SKM-1 treated with dmso at 0.1 percent for 144 hours (cell line): ENCODE data around the gene KCND3.

Source experiments
- DNase-seq: peaks from one replicate; lab custom pipeline; 2025; ENCODE audit not compliant: unreplicated experiment; lab: John Stamatoyannopoulos, UW

Gene KCND3

DNA sequence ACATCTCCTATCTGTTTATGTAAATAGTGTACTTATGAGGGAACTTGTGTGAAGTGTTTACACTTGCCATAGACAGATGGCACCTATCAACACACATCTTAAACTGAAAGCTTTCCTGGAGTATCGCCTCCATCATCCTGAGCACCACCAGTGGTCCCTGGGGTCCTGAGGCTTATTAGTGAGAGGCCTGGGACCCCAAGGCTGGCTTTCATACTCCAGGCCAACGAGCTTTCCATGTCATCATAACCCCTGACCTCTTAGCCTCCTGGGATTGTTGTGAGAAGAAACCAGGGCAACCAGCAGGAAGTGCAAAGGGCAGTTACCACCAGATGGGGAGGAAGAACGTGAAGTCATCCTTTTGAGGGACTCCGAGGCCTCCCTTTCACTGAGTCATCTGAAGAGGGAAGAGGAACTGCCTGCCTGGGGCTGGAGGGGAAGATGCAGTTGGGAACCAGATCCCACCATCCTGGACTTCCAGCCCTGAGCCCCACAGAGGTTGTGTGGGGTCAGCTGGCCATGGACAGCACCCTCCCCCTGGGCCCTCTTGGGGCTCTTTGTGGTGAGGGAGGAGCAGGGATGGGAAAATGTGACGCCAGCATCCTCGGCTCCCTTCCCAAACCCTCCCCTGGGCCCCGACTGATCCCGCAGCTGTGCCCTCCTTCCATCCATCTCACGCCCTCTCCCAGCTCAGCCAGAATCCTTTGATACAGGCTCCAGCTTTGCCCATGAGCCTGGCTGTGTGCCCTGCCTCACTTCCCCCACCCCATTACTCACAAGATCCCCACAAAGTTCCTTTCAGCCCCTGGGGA lies 256.1 kb downstream of the KCND3 start:
- DNase-seq: peak; percentile 98

DNA sequence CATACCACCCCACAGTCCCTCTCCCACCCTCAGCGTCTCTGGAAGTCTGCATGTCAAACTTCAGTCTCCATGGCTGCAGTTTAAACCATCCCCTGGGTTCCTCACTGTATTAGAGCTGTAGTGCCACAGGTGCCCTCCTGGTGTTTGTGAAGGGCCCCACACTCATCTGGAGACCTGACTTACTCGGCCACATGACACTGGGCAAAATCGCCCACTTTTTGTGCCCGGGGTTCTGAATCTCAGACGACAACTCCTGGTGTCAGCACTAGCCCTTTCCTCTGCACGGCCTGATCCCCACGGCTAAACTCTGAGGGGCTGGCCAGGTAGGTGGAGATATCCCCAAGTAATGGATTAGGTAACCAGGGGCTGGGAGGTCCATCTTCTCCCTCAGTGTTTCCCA lies 256.8 kb downstream of the KCND3 start:
- DNase-seq: no peak

DNA sequence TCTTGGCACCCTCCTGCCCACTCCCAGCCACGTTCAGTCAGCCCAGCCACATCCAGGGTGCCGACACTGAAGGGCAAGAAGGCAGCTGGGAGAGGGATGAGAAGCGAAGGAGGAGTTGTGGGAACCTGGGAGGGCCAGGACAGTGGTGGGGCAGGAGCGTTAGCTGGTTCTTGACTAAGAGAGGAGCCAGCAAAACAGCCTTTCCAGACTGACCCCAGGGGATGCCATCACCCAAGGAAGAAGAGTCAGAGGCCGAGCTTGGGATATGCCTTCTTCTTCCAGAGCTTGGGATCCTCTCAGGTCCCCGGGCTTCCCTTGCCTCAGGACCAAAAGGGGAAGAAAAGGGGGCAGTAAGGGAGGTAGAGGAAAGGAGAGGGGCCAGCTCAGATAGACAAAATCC lies 257.5 kb downstream of the KCND3 start:
- DNase-seq: no peak

DNA sequence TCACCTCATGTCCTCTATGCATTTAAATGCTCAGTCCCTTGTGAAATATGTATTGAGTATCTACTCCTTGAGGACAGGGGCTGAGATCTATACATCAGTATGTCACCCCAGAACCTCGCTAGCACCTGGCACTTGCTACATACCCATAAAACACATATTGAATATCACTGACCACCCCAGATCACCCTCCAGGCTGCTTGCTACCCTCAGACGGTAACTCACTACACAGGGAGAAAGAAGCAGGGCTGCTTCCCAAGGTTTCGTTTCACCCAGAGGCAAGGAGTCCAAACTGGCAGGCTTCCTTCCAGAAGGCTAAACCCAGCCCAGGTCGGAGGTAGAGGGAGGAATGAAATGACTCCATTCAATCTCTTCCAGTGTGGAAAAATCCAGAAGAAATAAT lies 258.8 kb downstream of the KCND3 start:
- no peak for DNase-seq

DNA sequence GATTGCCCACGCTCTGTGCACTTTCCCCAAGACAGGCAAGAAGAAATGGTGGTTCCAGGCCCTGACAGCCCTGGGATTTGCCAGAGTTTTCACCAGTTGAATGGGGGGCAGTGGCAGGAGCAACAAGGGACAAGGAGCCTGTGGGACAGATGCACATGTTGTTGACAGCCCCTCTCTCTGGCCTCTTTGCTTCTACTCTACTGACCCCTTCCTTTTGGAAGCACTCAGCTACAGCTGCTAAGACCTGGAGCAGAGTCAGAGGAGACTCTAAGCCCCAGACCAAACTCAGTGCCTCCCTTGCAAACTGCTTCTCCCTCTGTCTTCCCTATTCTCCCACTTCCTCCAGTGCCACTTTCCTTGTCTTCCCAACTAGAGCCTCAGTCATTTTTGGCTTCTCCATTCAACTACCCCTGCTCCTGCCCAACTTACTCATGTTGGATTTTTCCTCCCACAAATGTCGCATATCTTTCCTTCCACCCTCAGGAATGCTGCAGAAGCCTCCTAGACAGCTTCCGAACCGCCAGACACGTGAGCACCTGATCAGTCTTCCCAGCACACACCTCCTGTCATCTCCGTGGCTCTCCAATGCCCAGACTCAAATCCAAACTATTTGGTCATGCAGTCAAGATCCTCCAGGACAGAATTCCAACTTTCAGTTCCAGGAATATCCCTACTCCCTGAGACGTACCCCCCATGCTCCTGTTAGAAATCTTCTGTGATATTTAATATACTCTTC lies 259.4 kb downstream of the KCND3 start:
- no peak for DNase-seq

DNA sequence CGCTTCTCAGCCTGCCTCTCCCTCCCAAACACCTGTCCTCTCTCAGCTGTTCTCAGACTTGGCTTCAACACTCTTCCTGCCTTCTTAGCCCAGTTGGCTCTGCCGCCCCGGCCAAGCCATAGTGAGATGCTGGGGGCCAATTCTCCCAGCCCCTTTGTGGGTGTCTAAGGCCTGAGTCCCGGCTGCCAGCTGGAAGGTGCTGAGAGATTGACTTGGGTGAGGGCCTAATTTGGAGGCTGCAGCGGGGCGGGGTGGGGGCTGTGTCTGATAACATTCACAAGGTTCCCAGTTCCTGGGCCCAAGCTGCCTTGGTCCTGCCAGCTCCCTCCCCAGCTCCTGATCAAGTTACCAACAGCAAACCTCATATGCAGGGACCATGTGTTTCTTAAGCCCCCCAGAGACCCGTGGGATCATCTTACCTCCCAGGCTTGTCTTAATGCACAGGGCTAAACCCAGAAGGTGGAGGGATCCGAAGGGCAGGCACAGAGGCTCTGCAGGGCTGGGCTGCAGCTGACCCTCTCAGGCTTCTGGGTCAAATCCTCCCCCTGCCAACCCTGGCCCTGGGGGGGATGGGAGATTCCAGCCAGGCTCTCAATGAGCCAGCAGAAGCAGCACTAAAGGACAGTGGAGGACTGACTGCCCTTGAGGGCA lies 260.1 kb downstream of the KCND3 start:
- no peak for DNase-seq

DNA sequence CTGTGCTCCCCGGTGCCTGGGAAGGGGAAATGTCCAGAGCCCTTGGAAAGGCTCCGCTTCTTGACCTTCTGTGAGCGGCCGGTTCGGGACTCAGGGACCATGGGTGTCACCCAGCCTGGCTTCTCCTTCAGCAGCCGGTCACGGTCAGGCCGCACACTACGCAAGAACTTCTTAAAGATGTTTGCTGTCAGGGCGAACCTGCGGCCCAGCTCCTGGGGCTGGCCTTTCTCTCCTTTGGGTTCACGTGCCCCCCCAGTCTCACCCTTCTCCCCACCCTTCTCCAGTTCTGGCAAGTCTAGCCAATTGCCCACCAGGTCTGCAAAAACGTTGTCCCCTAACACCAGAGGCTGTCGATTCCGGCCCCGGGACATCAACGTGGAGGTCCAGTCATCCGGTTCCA lies 262.4 kb downstream of the KCND3 start:
- no peak for DNase-seq

DNA sequence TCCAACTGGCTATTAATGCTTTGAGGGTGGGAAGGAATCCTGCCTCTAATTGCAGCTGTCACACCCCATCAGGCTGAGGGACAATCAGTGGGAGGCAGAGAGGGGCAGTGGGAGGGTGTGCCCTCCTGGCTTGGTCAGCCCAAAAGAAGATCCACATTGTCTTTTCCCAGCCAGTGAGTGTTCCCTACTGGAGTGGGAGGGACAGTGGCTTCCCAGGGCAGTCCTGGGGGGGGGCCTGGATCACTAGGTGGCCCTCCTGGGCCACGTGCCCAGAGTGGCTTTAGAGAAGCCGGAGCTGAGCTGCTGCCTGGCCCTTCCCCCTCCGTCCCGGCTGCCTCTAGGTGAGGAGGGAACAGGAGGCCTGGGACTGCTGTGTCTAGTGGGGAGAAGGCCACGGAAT lies 264.3 kb downstream of the KCND3 start:
- DNase-seq: no peak

DNA sequence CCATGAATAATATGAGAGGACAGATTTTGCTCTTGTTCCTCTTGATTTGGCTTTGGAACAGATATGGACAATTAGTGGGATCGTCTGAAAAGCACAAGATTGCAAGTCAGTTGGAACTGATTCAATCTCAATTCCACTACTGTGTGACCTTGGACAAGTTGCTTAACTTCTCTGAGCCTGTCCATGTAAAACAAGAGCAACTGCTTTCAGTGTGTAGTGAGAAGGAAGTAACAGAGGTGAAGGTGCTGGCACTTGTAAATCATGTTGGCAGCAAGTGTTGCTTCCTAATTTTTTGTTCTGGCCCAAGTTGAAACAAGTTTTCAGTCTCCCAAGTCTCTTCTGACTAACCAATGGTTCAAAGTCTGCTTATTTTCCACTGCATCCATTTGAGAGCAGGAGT lies 265.6 kb downstream of the KCND3 start:
- DNase-seq: no peak

DNA sequence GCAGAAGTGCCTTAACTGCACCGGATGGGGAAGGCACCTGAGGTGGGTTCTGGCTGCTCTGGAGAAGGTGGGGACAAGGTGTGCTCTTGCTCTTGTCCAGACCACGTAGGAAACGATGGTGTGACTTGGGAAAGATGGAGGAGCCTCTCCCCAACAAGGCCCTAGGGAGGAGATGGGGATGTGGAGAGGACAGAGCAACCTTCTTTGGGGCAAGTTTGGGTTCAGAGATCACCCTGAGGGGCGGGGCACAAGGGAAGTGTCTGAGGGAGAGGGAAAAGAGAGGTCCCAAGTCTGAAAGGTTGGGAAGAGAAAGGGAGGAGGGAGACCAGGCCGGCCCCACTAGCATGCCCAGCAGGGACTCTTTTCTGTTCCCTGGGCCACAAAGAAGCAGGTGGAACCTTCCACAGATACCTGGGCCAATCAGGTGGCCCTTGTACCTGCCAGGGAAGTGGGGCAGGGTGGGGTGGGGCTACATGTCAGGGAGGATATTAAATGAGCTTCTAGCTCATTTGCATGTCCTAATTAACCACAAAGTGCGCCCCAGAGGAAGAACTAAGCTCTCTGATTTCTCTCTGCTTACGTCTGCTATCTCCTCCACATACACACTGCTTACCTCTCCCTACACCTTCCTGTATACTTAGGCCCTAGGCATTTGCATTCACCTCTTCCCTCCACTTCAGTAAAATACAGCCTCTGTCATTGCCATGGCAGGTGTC lies 266.2 kb downstream of the KCND3 start:
- DNase-seq: no peak

DNA sequence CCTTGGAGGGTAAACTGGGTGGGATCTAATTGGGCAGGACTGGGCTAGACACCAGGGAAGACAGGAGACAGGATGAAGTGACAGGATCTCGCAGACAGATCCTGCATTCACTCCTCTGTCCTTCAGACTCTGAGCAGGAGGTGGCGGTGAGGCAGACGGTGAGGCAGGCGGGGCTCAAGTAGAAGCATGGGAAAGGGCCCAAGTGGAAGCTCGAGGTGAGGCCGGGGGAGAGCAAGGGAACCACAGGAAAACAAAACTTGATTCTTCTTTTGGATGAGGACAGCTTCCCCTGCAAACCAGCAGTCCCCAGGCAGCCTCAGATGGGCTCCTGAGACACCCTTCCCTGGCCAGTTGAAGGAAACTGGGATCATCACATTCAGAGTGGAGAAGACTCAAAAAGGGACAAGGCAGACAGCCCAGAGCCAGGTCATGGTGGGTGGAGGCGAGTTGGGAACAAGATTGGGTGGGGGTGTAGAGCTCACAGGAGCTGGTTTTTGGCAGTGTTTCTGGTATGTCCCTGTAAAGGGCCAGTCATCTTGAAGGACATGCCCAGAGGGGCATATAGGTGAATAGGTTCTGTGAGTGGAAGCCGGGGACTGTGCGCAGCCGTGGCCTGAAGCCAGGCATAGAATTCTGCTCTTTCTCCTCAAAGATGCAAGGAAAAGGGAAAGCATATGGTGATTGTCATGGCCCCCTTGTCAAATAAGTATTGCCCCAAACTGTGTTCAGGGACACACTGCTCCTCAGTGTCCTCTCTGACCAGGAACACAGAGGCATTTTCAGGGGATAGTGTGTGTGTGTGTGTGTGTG lies 268.3 kb downstream of the KCND3 start:
- DNase-seq: no peak
